Sigmoid colon (tissue), 7 donors: ENCODE data around the gene NDUFB11. TPM values are rescaled to one million over a fixed set of nuclear protein-coding genes. Genes with fewer than 3 reads are reported as not detected.
"Not testable (repeated sequence)": the region's sequence is repeated elsewhere in the genome, so short reads cannot be mapped to it uniquely, and the experiment has no call there.

Experiments
- DNase-seq: peaks from one replicate; pipeline ENCODE4 v3.0.0-alpha.2; 2019
- H3K27ac ChIP-seq, 4 donors: fragments of 200-600 bp; sonication (generic); one replicate each; pipeline ENCODE4 v1.5.1; 2016 to 2019; ENCODE audit warnings: mild to moderate bottlenecking in 1 of 4
- H3K27me3 ChIP-seq, 3 donors: fragments of 200-600 bp; sonication (generic); one replicate each; pipeline ENCODE4 v1.5.1; 2019; ENCODE audit warnings: mild to moderate bottlenecking in 1 of 3
- H3K36me3 ChIP-seq, 4 donors: fragments of 200-600 bp; sonication (generic); one replicate each; pipeline ENCODE4 v1.5.1; 2016 to 2019
- H3K4me1 ChIP-seq, 4 donors: fragments of 200-600 bp; sonication (generic); one replicate each; pipeline ENCODE4 v1.5.1; 2017 to 2019
- H3K4me3 ChIP-seq, 4 donors: fragments of 200-600 bp; sonication (generic); one replicate each; pipeline ENCODE4 v1.5.1; 2017 to 2019; ENCODE audit warnings: mild to moderate bottlenecking in 2 of 4, moderate library complexity in 1 of 4
- H3K9me3 ChIP-seq, 4 donors: fragments of 200-600 bp in 3 of 4; sonication (generic) in 3 of 4; one replicate each; pipeline versions ENCODE4 v1.5.1 to v1.6.1; 2013 to 2019
- CTCF ChIP-seq, 4 experiments: fragments of 450-650 bp in 3 of 4; fragments of 200-600 bp in 1 of 4; IDR thresholded peaks; one replicate each; pipeline ENCODE4 v1.5.1; 2016 to 2019; ENCODE audit warnings: antibody characterized with exemption in 4 of 4, mild to moderate bottlenecking in 3 of 4, moderate library complexity in 2 of 4
- EP300 ChIP-seq, 4 donors: sonication (generic); formaldehyde crosslinking; IDR thresholded peaks; one replicate each; pipeline ENCODE4 v1.6.1; 2017; ENCODE audit warnings: antibody characterized with exemption in 4 of 4
- POLR2A ChIP-seq, 2 donors: fragments of 450-650 bp; IDR thresholded peaks; one replicate each; pipeline ENCODE4 v1.6.1; 2016; ENCODE audit warnings: antibody characterized with exemption in 2 of 2, mild to moderate bottlenecking in 2 of 2, moderate library complexity in 2 of 2
- POLR2AphosphoS5 ChIP-seq, 4 donors: sonication (generic); formaldehyde crosslinking; IDR thresholded peaks; one replicate each; pipeline ENCODE4 v1.6.1; 2017; ENCODE audit warnings: antibody characterized with exemption in 4 of 4
- WGBS, 2 donors: extraction: QIAGEN DNeasy Blood & Tissue Kit; methylation state at CpG; one replicate each; pipeline ENCODE4 v1.1.7; 2013; 5-methylcytosine and 5-hydroxymethylcytosine counted together
- intact Hi-C: fragments of 100-400 bp; cut with DNase I; formaldehyde crosslinking; loops from one replicate; pipeline ENCODE4 v1.15.1; 2023
- polyA plus RNA-seq, 3 donors: library from polyadenylated mRNA; stranded (reverse); fragments of 200-250 nt; gene quantifications; one replicate each; pipeline ENCODE4 v1.2.3, GENCODE V29; 2013
- total RNA-seq, 4 donors: library from RNA; depleted of rRNA; stranded (reverse); fragments of >200 nt; gene quantifications; one replicate each; pipeline ENCODE4 v1.1.0, GENCODE V29; 2016
- donor health status: healthy with polysubstance abuse.
- donor health status: Bipolar disorder and iron deficiency.
- donor health status: healthy.

The NDUFB11 gene
- total and polyA plus RNA-seq, 7 donors, result 64.3 to 124 (median 91.8) TPM

- H3K27me3 ChIP-seq, result no peaks in the 10 kb centered on the region
- 16 to 26% methylated on average over 11 of the region's 11 CpGs for WGBS, 2 donors
- no peaks in the 10 kb centered on the region for H3K9me3 ChIP-seq
- no peak for TF ChIP-seq POLR2A (IDR thresholded peaks at IDR 0.05)
- TF ChIP-seq CTCF (IDR thresholded peaks at IDR 0.05), result no peak
- no peaks in the 10 kb centered on the region for H3K36me3 ChIP-seq
- H3K4me1 ChIP-seq, result peaks cover 0 to 9% (median 0%) of the 10 kb centered on the region in 4 donors
- H3K27ac ChIP-seq, result peak overlapping the region; percentile 77 to 81 (median 80)
- intact Hi-C loops, result no loop called here
- H3K4me3 ChIP-seq, result peak overlapping the region; percentile 48 to 54 (median 52)
- peak; percentile 21 for DNase-seq
These were observed 14.6 kb downstream of the NDUFB11 start for GRCh38 chrX:47129899-47130358.

- peak; percentile 96 for DNase-seq
- WGBS, 2 donors, result 0% methylated on average over 31 of the region's 31 CpGs
- Histone ChIP-seq H3K27me3 (no peaks in the 10 kb centered on the region), H3K4me3 (peak overlapping the region; percentile 48 to 54 (median 52)), H3K27ac (peak overlapping the region; percentile 77 to 81 (median 80)), H3K9me3 (no peaks in the 10 kb centered on the region), H3K4me1 (peaks cover 0 to 9% (median 0%) of the 10 kb centered on the region in 4 donors), H3K36me3 (no peaks in the 10 kb centered on the region)
- intact Hi-C loops, result no loop called here
- TF ChIP-seq POLR2A (IDR thresholded peaks at IDR 0.05), result no peak
- TF ChIP-seq POLR2AphosphoS5 (IDR thresholded peaks at IDR 0.05), result peak; percentile 26 to 65 (median 42)
- no peak for TF ChIP-seq EP300 (IDR thresholded peaks at IDR 0.05)
These were observed 15.2 kb downstream of the NDUFB11 start for GRCh38 chrX:47129157-47129898.

- H3K4me3 ChIP-seq, intact Hi-C loops, H3K27ac ChIP-seq, H3K9me3 ChIP-seq, H3K27me3 ChIP-seq, DNase-seq, H3K36me3 ChIP-seq, H3K4me1 ChIP-seq: not testable (repeated sequence)
- WGBS, 2 donors, result 85% methylated on average over 3 of the region's 3 CpGs
These were observed 20.0 kb downstream of the NDUFB11 start for GRCh38 chrX:47124466-47124865.

- intact Hi-C loops, H3K4me3 ChIP-seq, H3K27ac ChIP-seq, H3K36me3 ChIP-seq, H3K27me3 ChIP-seq, H3K9me3 ChIP-seq, H3K4me1 ChIP-seq: not testable (repeated sequence)
- peak; percentile 3 for DNase-seq
- 95 to 96% methylated on average over 7 of the region's 7 CpGs for WGBS, 2 donors
These were observed 27.9 kb downstream of the NDUFB11 start for GRCh38 chrX:47116551-47117110.

- no peak overlapping the region for H3K27ac ChIP-seq
- DNase-seq, result no peak
- intact Hi-C loops, result no loop called here
- H3K27me3 ChIP-seq, result no peaks in the 10 kb centered on the region
- H3K36me3 ChIP-seq, result no peaks in the 10 kb centered on the region
- no peak overlapping the region for H3K4me3 ChIP-seq
- TF ChIP-seq POLR2A (IDR thresholded peaks at IDR 0.05), result no peak
- no peak for TF ChIP-seq POLR2AphosphoS5 (IDR thresholded peaks at IDR 0.05)
- no peak for TF ChIP-seq CTCF (IDR thresholded peaks at IDR 0.05)
- no peak for TF ChIP-seq EP300 (IDR thresholded peaks at IDR 0.05)
- H3K4me1 ChIP-seq, result no peaks in the 10 kb centered on the region
- WGBS, 2 donors, result 60 to 78% methylated on average over 9 of the region's 9 CpGs
- no peaks in the 10 kb centered on the region for H3K9me3 ChIP-seq
These were observed 32.1 kb downstream of the NDUFB11 start for GRCh38 chrX:47112316-47112954.

- WGBS, 2 donors, result 98% methylated on average over 34 to 40 of the region's 40 CpGs
- H3K9me3 ChIP-seq, H3K4me3 ChIP-seq, H3K36me3 ChIP-seq, DNase-seq, H3K27ac ChIP-seq, H3K27me3 ChIP-seq, intact Hi-C loops, H3K4me1 ChIP-seq: not testable (repeated sequence)
These were observed 33.4 kb downstream of the NDUFB11 start for GRCh38 chrX:47110936-47111615.
